ENCODE measurements around the gene UFSP1. TPM values are rescaled to one million over a fixed set of nuclear protein-coding genes. Genes with fewer than 3 reads are reported as not detected.
A peak's percentile ranks its signal among the peaks of the same experiment; 100 is the strongest.
"Not testable (repeated sequence)": the region's sequence is repeated elsewhere in the genome, so short reads cannot be mapped to it uniquely, and the experiment has no call there.

The UFSP1 gene
- total RNA-seq, 1 experiment from 2014 or later, result 6.1 TPM

DNA sequence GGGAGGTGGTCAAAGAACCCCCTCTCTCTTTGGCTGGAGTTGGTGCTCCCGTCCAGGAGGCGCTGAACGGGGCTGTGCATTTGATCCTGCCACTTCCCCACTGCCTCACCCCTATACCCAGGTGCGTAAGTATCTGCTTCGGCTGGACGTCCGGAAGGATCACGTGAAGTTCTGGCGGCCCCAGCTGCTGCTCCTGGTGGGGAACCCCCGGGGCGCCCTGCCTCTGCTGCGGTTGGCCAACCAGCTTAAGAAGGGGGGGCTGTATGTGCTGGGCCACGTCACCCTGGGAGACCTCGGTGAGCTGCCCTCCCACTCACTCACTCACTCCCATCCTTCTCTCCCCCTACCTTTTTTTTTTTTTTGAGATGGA, 27.9 kb downstream of the UFSP1 start:
- peaks cover 6% of the 10 kb centered on the region for H3K36me3 ChIP-seq
- H3K4me1 ChIP-seq, result peaks cover 15% of the 10 kb centered on the region
- no peaks in the 10 kb centered on the region for H3K9me3 ChIP-seq (replicated peaks)
- no peak overlapping the region for H3K27ac ChIP-seq
- H3K27me3 ChIP-seq, result no peaks in the 10 kb centered on the region
- no peak overlapping the region for H3K4me3 ChIP-seq
- no peak for DNase-seq

DNA sequence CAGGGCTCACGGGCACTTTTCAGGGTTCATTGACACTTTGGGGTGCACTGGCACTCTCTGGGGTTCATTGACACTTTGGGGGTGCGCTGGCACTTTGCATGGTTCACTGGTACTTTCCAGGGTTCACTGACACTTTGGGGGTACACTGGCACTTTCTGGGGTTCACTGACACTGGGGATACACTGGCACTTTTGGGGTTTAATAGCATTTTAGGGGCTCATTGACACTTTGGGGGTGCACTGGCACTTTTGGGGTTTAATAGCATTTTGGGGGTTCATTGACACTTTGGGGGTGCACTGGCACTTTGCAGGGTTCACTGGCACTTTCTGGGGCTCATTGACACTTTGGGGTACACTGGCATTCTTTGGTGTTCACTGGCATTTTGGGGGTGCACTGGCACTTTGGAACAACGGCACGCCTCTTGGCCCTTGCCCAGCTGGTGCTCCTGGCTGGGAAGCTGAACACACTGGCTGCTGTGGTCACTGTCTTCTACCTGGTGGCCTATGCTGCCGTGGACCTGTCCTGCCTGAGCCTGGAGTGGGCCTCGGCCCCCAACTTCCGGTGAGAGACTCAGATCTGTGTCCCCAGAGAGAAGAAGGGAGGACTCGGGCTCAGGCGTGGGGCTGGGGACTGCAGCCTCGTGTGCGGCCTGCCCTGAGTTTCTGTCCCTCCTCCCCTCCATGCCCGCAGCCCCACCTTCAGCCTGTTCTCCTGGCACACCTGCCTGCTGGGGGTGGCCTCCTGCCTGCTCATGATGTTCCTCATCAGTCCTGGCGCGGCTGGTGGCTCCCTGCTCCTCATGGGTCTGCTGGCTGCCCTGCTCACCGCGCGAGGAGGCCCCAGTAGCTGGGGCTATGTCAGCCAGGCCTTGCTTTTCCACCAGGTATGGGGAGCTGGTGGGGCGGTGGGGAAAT, 28.6 kb downstream of the UFSP1 start:
- Histone ChIP-seq H3K4me1 (peaks cover 12% of the 10 kb centered on the region), H3K4me3 (no peak overlapping the region), H3K36me3 (peaks cover 6% of the 10 kb centered on the region), H3K27me3 (no peaks in the 10 kb centered on the region), H3K27ac (no peak overlapping the region), H3K9me3 (replicated peaks) (no peaks in the 10 kb centered on the region)
- DNase-seq, result no peak

DNA sequence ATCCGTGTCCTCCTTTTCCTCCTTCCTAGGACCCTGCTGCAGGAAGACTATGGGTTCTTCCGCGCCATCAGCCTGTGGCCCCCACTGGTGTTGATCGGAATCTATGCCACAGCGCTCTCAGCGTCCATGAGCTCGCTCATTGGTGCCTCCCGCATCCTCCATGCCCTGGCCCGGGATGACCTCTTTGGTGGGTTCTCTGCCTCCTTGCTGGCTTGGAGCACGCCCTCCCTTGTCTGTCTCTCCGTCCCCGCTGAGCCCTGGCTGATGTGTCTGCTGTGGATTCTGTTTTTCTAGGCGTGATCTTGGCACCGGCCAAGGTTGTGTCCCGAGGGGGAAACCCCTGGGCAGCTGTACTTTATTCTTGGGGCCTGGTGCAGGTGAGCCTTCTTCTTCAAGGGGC, 29.7 kb downstream of the UFSP1 start:
- peaks cover 6% of the 10 kb centered on the region for H3K36me3 ChIP-seq

DNA sequence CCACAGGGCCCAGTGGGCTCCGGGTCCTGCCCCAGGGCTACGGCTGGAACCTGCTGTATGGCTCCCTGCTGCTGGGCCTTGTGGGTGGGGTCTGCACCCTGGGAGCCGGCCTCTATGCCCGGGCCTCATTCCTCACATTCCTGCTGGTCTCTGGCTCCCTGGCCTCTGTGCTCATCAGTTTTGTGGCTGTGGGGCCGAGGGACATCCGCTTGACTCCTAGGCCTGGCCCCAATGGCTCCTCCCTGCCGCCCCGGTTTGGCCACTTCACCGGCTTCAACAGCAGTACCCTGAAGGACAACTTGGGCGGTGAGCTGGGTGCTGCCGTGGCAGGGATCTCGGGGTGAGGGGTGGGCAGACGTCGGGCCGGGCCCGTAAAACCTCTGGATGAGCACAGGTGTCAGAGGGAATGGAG, 32.6 kb downstream of the UFSP1 start:
- Histone ChIP-seq H3K4me1 (no peaks in the 10 kb centered on the region), H3K36me3 (peaks cover 6% of the 10 kb centered on the region), H3K27me3 (no peaks in the 10 kb centered on the region), H3K9me3 (replicated peaks) (no peaks in the 10 kb centered on the region), H3K27ac (no peak overlapping the region), H3K4me3 (no peak overlapping the region)
- DNase-seq, result no peak

More for the DNA sequence above, 29.7 kb downstream of the UFSP1 start:
- H3K4me1 ChIP-seq, result peaks cover 12% of the 10 kb centered on the region
- H3K9me3 ChIP-seq (replicated peaks), result no peaks in the 10 kb centered on the region
- H3K27ac ChIP-seq, result no peak overlapping the region
- no peaks in the 10 kb centered on the region for H3K27me3 ChIP-seq
- H3K4me3 ChIP-seq, result no peak overlapping the region
- no peak for DNase-seq

DNA sequence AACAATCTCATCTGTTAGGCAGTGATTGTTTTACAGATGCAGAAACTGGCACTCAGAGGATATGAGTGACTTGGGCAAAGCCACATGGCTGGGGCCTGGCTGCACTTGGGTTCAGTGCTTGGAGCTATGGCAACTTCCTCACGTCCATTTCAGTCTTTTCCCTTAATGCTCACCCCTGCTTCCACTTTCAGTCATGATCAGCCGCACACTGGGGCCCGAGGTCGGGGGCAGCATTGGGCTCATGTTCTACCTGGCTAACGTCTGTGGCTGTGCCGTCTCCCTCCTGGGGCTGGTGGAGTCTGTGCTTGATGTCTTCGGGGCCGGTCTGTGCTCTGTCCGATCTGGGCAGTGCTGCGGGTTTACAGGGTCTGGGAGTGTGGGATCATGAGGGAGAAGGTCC, 34.0 kb downstream of the UFSP1 start:
- no peaks in the 10 kb centered on the region for H3K27me3 ChIP-seq
- no peak overlapping the region for H3K27ac ChIP-seq
- peaks cover 5% of the 10 kb centered on the region for H3K36me3 ChIP-seq
- H3K4me3 ChIP-seq, result no peak overlapping the region
- no peak for DNase-seq
- no peaks in the 10 kb centered on the region for H3K4me1 ChIP-seq
- H3K9me3 ChIP-seq (replicated peaks), result no peaks in the 10 kb centered on the region

DNA sequence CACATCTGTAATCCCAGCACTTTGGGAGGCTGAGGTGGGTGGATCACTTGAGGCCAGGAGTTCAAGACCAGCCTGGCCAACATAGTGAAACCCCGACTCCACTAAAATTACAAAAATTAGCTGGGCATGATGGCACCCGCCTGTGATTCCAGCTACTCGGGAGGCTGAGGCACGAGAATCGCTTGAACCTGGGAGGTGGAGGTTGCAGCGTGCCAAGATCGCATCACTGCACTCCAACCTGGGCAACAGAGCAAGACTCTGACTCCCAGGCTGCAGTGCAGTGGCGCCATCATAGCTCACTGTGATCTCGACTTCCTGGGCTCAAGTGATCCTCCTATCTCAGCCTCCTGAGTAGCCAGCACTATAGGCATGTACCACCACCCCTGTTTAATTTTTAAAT, 34.6 kb downstream of the UFSP1 start:
- not testable (repeated sequence) for H3K4me1 ChIP-seq; DNase-seq; H3K27ac ChIP-seq; H3K9me3 ChIP-seq (replicated peaks); H3K4me3 ChIP-seq; H3K27me3 ChIP-seq; H3K36me3 ChIP-seq

DNA sequence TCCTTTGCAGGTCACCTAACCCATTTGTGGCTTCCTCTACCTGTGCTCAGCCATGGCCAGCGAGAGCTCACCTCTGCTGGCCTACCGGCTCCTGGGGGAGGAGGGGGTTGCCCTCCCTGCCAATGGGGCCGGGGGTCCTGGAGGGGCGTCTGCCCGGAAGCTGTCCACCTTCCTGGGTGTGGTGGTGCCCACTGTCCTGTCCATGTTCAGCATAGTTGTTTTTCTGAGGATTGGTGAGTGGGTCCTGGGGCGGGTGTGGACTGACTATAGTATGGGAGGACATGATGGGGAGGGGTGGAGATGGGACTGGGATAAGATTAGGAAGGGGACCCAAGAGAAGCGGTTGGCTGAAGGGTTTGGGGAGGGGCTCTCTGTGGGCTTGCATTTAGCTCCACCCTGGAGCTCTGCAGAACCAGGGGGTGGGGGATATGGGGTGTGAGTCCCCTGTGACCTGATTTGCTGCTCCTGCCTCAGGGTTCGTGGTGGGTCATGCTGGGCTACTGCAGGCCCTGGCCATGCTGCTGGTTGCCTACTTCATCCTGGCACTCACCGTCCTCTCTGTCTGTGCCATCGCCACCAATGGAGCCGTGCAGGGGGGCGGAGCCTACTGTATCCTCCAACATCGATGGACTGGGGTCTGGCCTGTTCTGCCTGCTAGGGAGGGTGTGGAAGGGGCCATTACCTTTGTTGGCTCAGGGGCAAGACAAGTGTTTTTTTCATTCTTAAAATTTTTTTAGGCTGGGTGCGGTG, 35.2 kb downstream of the UFSP1 start:
- H3K4me1 ChIP-seq, result no peaks in the 10 kb centered on the region
- no peak overlapping the region for H3K27ac ChIP-seq
- no peaks in the 10 kb centered on the region for H3K27me3 ChIP-seq
- no peaks in the 10 kb centered on the region for H3K9me3 ChIP-seq (replicated peaks)
- no peaks in the 10 kb centered on the region for H3K36me3 ChIP-seq
- H3K4me3 ChIP-seq, result no peak overlapping the region
- DNase-seq, result no peak

DNA sequence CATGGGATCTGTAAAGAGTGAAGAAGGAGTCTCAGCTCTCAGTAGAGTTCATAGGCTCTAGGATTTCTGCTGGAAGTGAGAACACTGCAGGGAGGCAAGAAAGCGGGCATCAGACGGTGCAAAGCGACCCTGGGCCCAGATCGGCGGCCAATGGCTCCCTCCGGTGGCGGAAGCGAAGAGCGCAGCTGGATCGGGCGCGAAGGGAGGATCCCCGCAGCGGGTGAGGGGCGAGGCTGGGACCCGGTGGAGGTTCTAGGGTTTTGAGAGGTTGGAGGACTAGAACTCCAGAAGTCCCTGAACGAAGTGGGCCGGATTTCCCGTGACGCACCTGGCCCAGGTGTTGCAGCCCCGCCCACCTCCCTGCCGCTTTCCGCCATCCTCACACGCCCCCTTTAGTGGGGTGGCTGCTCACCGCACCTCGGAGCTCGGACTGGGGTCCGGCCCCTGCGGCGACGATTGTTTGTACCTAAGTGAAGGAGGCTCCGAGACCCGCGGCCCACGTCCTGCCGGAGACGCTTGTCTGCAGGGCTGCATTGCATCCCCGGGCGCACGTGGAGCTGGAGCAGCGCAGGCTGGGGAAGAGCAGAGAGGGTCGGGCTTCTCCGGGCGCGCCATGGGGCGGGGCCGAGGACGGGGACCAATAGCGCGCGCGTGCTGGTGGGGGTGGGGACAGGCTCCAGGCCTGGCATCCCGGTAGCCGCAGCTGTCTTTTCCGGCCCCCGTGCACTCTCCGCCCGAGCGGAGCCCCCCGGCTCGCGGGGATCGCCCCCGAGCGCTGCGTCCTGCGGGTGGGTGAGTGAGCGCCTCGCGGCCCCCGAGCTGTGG, 37.3 kb downstream of the UFSP1 start, which contains the start of gene SLC12A9:
TSS of gene SLC12A9 (plus strand) at position 666 of the 825 bp plus-strand sequence. CDS start 1,485 bp downstream, outside the sequence.
- peak within 1 kb of the TSS; percentile 33; the same call in 1 of the 2 replicates for H3K27ac ChIP-seq
- no peaks in the 10 kb centered on the region for H3K27me3 ChIP-seq
- DNase-seq, result peak; percentile 94
- H3K4me3 ChIP-seq, result peak within 1 kb of the TSS; percentile 80
- no peaks in the 10 kb centered on the region for H3K36me3 ChIP-seq
- no peaks in the 10 kb centered on the region for H3K9me3 ChIP-seq (replicated peaks)
- H3K4me1 ChIP-seq, result no peaks in the 10 kb centered on the region

DNA sequence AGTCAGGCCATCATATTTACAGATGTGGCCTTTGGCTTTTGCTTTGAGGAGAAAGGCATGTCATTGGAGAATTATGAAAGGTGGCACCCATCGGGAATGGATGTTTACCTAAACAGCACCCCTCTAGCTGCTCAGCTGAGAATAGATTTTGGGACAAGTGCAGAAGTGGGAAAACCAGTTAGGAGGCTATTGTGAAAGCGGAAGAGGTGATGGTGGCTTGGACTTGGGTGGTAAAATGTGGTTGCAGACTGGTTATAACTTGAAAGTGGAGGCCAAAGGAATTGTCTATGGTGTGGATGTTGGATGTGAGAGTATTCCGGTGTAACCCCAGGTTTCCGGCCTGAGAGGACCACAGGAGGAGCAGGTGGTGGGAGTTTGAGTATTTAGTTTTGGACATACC, 42.2 kb downstream of the UFSP1 start:
- no peaks in the 10 kb centered on the region for H3K4me1 ChIP-seq
- no peaks in the 10 kb centered on the region for H3K27me3 ChIP-seq
- H3K4me3 ChIP-seq, result no peak overlapping the region
- no peak for DNase-seq
- H3K9me3 ChIP-seq (replicated peaks), result no peaks in the 10 kb centered on the region
- no peak overlapping the region for H3K27ac ChIP-seq
- H3K36me3 ChIP-seq, result no peaks in the 10 kb centered on the region

DNA sequence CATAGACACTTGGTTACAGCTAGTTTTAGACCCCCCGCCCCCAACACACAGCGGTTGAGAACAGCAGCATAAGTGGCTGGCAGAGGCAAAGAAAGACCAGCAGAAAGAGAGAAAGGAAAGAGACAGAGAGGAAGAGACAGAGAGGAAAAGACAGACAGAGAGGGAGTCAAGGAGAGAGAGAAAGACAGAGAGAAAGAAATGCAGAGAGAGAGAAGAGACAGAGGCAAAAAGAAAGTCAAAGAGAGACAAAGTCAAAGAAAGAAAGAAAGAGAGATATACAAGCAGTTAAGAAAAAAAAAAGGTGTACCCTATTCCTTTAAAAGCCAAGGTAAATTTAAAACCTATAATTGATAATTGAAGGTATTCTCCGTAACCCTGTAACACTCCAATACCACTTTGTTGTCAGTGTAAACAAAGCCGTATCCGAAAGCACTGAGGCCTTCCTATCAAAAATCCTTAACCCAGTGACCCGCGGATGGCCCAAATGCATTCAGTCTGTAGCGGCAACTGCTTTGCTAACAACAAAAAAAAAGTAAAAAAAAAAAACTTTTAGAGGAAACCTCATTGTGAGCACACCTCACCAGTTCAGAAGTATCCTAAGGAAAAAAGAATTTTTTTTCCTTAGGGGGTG, 48.9 kb downstream of the UFSP1 start:
- H3K36me3 ChIP-seq, result no peaks in the 10 kb centered on the region
- H3K27me3 ChIP-seq, result no peaks in the 10 kb centered on the region
- no peak for DNase-seq
- peaks cover 7% of the 10 kb centered on the region for H3K4me1 ChIP-seq
- no peak overlapping the region for H3K27ac ChIP-seq
- H3K4me3 ChIP-seq, result no peak overlapping the region
- H3K9me3 ChIP-seq (replicated peaks), result no peaks in the 10 kb centered on the region

DNA sequence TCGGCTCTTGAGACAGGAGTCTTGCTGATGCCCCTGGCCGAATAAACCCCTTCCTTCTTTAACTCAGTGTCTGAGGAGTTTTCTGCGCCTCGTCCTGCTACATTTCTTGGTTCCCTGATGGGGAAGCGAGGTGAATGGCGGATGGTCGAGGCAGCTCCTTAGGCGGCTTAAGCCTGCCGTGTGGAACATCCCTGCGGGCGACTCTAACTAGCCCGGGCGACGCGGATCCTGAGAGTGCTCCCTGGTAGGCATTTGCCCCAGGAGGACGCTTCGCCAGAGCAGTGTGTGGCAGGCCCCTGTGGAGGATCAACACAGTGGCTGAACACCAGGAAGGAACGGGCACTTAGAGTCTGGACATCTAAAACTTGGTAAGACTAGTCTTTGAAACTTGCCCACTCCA, 50.2 kb downstream of the UFSP1 start:
- no peak for DNase-seq
- H3K36me3 ChIP-seq, result no peaks in the 10 kb centered on the region
- peaks cover 7% of the 10 kb centered on the region for H3K4me1 ChIP-seq
- no peak overlapping the region for H3K27ac ChIP-seq
- no peaks in the 10 kb centered on the region for H3K27me3 ChIP-seq
- no peak overlapping the region for H3K4me3 ChIP-seq
- H3K9me3 ChIP-seq (replicated peaks), result no peaks in the 10 kb centered on the region
